Brain microvascular endothelial cell (primary cell): ENCODE data around the gene TLE2.
"Not testable (repeated sequence)": the region's sequence is repeated elsewhere in the genome, so short reads cannot be mapped to it uniquely, and the experiment has no call there.

Source experiments
- DNase-seq: peaks from one replicate; pipeline ENCODE4 v3.0.0-alpha.2; 2020
- H3K27ac ChIP-seq: fragments of 250-450 bp; sonication (Bioruptor Pico); 2 replicates; pipeline ENCODE4 v1.5.1; 2020; ENCODE audit warnings: mild to moderate bottlenecking, moderate library complexity
- H3K27me3 ChIP-seq: fragments of 250-450 bp; sonication (Bioruptor Pico); replicated peaks from 2 replicates; pipeline ENCODE4 v1.5.1; 2020; ENCODE audit warnings: mild to moderate bottlenecking
- H3K36me3 ChIP-seq: fragments of 250-450 bp; sonication (Bioruptor Pico); replicated peaks from 2 replicates; pipeline ENCODE4 v1.5.1; 2020; ENCODE audit warnings: mild to moderate bottlenecking
- H3K4me3 ChIP-seq: 2 replicates; pipeline ENCODE4 v1.5.1; 2011; ENCODE audit warnings: low read depth, mild to moderate bottlenecking, control low read depth, low read length, moderate library complexity
- CTCF ChIP-seq: IDR thresholded peaks from 2 replicates; pipeline ENCODE4 v1.5.1; 2011; ENCODE audit warnings: low read depth, mild to moderate bottlenecking, moderate library complexity, low read length, control low read depth, inconsistent platforms; ENCODE audit errors: missing control alignments
- in situ Hi-C: cut with HindIII; loops from 2 replicates; pipeline ENCODE4 v1.10.0; 2017; ENCODE audit warnings: low sequenced_read_pairs, low pct_ligation_motif_present

Gene TLE2

GRCh38 chr19:2970201-2970835 is 58.8 kb downstream of the TLE2 start:
- Histone ChIP-seq H3K36me3 (no peaks in the 10 kb centered on the region), H3K4me3 (no peak overlapping the region), H3K27me3 (no peaks in the 10 kb centered on the region), H3K27ac (no peak overlapping the region)
- no peak for DNase-seq
- in situ Hi-C loops: no loop called here
- no peak for TF ChIP-seq CTCF

GRCh38 chr19:2969104-2969504 is 60.0 kb downstream of the TLE2 start:
- Histone ChIP-seq H3K27ac (no peak overlapping the region), H3K4me3 (no peak overlapping the region), H3K27me3 (no peaks in the 10 kb centered on the region), H3K36me3 (no peaks in the 10 kb centered on the region)
- DNase-seq: no peak
- no peak for TF ChIP-seq CTCF
- in situ Hi-C loops: no loop called here

GRCh38 chr19:2967972-2968371 is 61.1 kb downstream of the TLE2 start:
- DNase-seq: no peak
- in situ Hi-C loops: no loop called here
- TF ChIP-seq CTCF: no peak
- Histone ChIP-seq H3K27me3 (no peaks in the 10 kb centered on the region), H3K36me3 (no peaks in the 10 kb centered on the region), H3K4me3 (no peak overlapping the region), H3K27ac (no peak overlapping the region)

GRCh38 chr19:2964874-2965273 is 64.2 kb downstream of the TLE2 start:
- no peak for DNase-seq
- Histone ChIP-seq H3K4me3 (no peak overlapping the region), H3K36me3 (no peaks in the 10 kb centered on the region), H3K27me3 (no peaks in the 10 kb centered on the region), H3K27ac (no peak overlapping the region)
- no peak for TF ChIP-seq CTCF
- in situ Hi-C loops: no loop called here

GRCh38 chr19:2963631-2964030 is 65.4 kb downstream of the TLE2 start:
- H3K27ac ChIP-seq, DNase-seq, H3K4me3 ChIP-seq, H3K36me3 ChIP-seq, H3K27me3 ChIP-seq, in situ Hi-C loops: not testable (repeated sequence)

GRCh38 chr19:2963122-2963521 is 66.0 kb downstream of the TLE2 start:
- DNase-seq: no peak
- Histone ChIP-seq H3K4me3 (no peak overlapping the region), H3K27me3 (no peaks in the 10 kb centered on the region), H3K27ac (no peak overlapping the region), H3K36me3 (no peaks in the 10 kb centered on the region)
- no peak for TF ChIP-seq CTCF
- in situ Hi-C loops: no loop called here
